ENCODE data around the gene ANAPC1. TPM values are rescaled to one million over a fixed set of nuclear protein-coding genes. Genes with fewer than 3 reads are reported as not detected.
A peak's percentile ranks its signal among the peaks of the same experiment; 100 is the strongest.
"Not testable (repeated sequence)": the region's sequence is repeated elsewhere in the genome, so short reads cannot be mapped to it uniquely, and the experiment has no call there.

The ANAPC1 gene, protein sequence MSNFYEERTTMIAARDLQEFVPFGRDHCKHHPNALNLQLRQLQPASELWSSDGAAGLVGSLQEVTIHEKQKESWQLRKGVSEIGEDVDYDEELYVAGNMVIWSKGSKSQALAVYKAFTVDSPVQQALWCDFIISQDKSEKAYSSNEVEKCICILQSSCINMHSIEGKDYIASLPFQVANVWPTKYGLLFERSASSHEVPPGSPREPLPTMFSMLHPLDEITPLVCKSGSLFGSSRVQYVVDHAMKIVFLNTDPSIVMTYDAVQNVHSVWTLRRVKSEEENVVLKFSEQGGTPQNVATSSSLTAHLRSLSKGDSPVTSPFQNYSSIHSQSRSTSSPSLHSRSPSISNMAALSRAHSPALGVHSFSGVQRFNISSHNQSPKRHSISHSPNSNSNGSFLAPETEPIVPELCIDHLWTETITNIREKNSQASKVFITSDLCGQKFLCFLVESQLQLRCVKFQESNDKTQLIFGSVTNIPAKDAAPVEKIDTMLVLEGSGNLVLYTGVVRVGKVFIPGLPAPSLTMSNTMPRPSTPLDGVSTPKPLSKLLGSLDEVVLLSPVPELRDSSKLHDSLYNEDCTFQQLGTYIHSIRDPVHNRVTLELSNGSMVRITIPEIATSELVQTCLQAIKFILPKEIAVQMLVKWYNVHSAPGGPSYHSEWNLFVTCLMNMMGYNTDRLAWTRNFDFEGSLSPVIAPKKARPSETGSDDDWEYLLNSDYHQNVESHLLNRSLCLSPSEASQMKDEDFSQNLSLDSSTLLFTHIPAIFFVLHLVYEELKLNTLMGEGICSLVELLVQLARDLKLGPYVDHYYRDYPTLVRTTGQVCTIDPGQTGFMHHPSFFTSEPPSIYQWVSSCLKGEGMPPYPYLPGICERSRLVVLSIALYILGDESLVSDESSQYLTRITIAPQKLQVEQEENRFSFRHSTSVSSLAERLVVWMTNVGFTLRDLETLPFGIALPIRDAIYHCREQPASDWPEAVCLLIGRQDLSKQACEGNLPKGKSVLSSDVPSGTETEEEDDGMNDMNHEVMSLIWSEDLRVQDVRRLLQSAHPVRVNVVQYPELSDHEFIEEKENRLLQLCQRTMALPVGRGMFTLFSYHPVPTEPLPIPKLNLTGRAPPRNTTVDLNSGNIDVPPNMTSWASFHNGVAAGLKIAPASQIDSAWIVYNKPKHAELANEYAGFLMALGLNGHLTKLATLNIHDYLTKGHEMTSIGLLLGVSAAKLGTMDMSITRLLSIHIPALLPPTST (N-terminal part only)
- total RNA-seq = 39.4 and 39.9 TPM in 2 replicates

DNA sequence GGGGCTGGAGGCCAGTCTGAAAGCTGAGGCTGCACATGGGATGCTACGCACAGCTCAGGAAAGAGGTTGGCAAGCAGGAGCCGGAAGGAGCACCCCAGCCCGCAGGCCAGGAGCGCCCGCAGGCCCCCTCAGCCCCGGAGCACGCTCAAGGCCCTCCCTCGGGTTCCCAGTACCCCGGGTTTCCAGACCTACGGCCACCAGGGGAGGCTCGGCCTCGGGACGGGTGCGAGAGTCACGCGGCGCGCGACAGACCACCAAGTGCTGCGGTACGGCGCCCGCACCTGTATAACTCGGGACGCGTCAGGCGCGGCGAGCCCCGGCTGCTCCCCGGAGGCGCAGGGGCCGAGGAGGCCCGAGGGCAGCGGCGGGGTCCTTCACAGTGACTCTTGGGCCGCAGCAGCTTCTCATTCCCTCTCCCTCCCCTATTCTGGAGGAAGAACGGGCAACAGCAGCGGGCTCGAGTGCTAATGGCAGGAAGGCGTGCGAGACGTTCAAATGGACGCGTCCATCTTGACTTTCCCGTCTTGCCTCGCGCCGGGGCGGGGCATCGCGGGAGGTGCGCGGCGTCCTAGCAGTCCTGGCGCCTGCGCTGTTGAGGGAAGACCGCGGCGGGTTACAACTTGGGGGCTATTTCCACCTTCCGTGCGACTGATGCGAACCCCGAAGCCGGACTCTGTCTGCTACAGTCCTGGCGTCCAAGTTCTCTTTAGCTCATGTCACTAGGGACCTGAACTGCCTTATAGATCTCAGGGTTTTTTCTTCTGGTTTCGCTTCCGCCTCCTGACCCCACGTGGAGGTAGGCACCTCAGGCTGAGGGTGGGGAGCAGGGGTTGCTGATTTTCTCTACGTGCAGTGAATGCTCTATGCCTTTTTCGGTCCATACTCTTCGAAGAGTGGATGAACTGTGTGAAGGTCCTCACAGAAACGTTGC, at the start of gene ANAPC1:
ANAPC1 (minus strand) TSS at position 533 of the 931 bp plus-strand sequence. CDS start 3,368 bp downstream, outside the sequence.
- DNase-seq (ENCODE audit: low read depth in 2 of 2) = peak; percentile 79 to 84

DNA sequence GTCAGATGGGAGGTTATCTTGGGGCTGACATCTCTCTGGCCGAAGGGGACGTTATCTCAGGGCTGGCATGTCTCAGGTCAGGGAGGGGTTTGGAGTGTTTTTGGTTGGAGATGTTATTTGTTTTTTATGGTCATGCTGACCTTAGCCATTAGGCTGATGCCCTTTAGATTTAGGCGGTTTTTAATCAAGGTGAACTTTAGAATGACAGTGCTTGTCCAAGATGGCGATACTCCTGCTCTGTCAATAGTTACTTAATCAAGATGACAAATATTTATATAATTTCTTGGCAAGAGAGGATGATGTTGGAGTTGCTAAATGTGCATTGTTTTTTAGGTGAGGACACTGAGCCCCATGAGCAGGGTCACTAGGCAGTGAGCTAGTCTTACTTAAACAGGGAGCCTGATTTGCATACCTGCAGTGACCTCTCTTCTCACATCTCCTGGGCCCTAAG, 48.9 kb upstream of the ANAPC1 start:
- no peak for DNase-seq (ENCODE audit: low read depth in 2 of 2)

DNA sequence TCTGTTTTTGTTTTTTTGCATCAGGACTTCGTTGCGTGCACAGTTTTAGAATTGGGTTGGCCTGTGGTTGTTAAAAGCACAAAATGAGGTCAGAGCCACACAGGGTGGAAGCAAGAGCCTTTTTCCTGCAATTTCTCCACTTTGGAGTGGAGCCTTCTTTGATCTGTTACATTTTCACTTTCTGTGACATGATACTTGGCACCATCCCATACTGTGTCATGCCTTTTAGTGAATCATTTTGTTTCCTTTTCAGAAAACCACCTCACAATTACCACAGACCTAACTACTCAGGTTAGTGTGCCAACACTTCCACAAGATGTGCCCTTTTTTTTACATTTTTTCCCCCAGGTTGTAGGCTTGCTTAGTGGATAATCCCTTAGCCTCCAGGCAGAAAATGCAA, 46.9 kb upstream of the ANAPC1 start:
- peak; percentile 57 to 84 for DNase-seq (ENCODE audit: low read depth in 2 of 2)

DNA sequence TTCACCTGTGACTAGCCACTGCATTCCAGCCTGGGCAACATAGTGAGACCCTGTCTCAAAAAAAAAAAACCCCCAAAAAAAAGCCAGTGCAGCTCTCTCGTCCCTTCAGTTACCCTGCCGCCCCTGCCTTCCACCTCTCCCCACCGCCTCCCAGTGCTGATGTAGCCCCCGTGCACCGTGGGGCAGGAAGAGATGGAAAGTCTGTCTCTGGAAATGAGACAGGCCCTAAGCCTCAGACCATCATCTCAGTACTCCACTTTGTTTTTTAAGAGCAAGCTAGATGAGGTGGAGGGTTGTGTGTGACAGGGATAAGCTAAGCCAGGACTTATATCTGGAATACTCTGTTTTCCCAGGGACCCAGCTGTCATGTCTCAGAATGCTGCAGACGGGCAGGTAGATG, 46.4 kb upstream of the ANAPC1 start:
- DNase-seq (ENCODE audit: low read depth in 2 of 2) = no peak

DNA sequence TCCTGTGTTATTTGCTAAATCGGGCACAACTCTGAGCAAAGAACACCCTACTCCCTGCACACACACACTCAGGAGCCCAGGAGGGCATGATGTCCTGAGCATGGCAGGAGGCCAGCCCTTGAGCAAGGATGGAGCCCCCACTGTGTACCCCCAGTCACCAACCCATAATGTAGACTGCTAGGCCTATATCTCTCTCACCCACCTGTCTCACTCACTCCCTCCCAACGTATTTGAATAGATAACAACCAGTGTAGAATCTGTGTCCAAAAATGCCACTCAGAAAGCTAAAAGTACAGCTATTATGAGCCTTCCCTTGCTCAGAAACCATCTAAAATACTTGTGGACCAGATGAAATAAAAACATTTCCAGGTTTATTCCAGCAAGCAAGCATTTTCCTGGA, 43.7 kb upstream of the ANAPC1 start:
- DNase-seq (ENCODE audit: low read depth in 2 of 2) = no peak

DNA sequence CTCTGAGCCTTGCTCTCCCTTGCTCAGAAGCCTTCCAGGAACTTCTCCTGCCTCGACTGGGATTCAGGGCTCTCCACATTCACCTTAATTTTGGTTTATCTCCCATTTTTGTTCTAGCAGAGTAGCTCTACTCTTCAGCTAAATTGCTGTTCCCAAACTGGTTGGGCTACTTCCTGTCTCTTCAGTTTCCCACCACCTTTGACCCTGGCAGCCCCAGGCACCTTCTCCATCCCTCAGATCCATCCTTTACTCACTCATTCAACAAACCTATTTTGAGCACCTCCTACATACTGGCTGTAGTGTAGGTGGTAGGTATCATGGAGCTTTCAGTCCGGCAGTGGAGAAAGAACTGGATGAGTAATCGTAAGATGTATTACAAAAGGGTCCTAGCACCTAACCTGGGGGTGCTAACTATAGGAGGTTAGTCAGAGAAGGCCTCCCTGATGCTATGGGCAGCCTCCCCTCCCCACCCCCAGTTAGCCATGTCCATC, 40.7 kb upstream of the ANAPC1 start:
- no peak for DNase-seq (ENCODE audit: low read depth in 2 of 2)

DNA sequence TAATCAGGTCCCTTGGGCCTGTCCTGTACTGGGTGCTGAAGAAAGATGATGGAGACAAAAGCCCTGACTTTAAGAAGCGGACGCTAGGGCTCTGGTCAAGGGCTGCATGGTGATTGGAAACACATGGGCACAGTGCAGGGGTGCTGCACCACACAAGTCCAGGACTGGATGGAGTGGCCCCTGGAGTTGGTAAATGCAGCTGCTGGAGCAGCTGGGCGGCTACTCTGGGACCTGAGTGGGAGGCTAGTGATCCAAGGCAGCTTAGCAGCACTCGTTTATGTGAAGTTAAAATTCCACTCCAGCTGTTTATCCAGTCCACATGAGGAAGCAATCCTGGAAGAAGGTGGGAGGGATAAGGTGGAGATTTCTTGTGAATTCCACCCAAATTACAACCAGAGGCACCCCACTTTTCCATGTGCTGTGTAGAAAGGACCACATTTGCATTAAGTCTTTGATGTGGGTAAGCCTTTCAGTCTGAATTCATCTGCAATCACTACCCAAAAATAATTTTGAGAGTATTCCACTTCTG, 39.3 kb upstream of the ANAPC1 start:
- DNase-seq (ENCODE audit: low read depth in 2 of 2) = no peak

DNA sequence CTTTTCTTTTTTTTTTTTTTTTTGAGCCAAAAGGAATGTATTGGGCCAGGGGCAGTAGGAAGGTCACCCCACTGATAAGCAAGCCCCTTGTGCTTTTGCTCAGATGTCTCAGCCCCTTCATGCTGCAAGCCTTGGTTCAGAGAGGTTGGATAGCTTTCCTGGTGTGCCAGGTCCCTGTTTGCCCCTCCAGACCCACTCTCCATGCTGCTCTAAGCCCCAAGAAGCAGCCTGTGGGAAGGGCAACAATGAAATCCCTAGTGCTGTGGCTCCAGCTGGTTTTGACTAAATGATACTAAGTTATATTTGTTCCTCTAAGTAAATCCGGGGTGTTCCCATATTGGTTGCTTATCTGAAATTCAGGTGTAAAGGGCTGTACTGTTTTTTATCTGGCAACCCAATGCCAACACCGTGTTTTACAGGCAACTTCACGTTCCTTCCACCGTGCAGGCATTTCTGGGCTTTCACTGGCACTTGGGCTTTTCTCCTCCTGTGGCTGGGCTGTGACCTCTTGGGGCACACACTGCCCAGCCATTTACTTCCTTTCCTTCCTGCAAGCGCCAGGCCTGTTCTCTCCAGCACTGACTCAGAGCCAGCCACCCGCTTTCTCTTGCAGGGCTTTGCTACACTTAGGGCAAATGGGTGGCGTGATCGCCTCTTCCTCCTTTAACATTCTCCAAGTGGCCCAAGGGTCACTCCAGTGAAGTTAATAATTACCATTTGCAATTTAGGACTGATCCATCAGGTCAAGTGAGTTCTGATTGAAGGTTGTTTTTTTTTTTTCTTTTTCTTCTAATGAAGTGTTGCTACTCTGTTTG, 36.0 kb upstream of the ANAPC1 start:
- peak; percentile 49 to 73 for DNase-seq (ENCODE audit: low read depth in 2 of 2)

DNA sequence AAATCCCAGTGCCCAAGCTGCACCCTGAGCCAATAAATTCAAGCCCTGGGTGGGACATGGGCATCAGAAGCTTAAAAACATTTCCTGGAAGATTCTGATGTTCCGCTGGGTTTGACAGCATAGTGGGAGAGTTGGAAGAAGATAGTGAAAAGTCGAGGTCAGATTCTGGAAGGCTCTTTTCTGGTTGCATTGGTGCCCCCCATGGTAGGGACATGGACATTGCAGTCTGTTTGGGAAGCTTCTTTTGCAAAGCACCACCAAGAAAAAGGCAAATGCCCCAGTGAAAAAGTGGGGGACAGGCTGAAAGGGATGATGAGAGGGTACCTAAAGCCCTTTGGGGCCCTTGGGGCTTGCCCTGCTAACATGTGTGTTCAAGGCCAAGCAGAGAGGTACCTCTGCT, 35.4 kb upstream of the ANAPC1 start:
- no peak for DNase-seq (ENCODE audit: low read depth in 2 of 2)

DNA sequence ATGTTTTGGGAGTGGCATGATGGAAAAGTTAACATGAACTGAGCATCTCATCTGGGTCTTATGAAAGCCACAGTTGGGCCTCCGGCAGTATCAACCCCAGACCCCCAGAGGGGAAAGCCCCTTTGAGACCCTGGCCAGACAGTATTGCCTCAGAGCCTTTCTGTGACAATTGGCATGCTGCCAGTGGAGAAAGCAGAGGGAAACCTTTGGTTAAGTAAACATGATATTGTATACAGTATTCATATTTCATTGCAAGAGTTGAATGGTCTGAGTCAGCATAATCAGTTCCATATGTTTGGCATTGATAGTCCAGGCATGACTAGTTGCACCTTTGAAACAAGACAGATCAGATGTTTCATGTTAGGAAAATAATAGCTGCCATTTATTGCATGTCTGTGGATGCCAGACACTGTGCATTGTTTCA, 34.4 kb upstream of the ANAPC1 start:
- DNase-seq (ENCODE audit: low read depth in 2 of 2) = no peak

DNA sequence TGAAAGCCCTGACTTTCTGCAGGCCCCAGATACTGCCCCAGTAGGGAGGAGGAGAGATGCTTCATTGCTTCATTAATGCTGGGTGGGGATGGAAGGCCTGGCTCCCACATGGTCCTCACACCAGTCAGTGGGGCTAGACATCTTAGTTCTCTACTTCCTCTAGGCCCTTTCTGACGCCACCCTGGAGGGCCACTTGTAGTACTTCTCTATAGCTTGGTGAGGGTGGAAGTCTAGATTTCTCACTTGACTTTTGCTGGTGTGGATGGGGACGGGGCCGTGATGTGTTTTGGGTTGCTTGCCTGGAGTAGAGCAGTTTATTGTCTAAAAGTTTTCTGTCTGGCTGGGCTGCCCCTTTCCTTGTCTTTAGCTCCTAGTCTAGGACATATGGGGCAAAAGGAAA, 33.1 kb upstream of the ANAPC1 start:
- no peak for DNase-seq (ENCODE audit: low read depth in 2 of 2)

DNA sequence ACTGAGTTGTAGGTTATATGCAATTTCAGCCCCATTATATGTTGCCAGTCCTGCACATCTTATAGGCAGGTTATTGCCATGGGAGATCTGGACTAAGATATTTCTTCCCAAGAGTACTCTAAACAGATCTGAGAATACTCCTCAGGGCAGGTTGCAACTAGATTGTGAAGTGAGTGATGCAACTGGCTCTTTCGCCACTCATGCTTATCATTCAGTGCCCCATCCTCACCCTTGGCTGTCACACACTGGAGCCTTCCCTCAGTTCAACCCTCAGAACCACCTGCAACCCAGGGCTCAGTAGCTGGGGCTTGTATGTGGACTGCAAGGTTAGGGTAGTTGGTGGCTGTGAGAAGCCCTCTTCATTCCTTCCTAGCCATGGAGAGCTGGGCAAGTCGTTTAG, 28.6 kb upstream of the ANAPC1 start:
- DNase-seq (ENCODE audit: low read depth in 2 of 2) = no peak

DNA sequence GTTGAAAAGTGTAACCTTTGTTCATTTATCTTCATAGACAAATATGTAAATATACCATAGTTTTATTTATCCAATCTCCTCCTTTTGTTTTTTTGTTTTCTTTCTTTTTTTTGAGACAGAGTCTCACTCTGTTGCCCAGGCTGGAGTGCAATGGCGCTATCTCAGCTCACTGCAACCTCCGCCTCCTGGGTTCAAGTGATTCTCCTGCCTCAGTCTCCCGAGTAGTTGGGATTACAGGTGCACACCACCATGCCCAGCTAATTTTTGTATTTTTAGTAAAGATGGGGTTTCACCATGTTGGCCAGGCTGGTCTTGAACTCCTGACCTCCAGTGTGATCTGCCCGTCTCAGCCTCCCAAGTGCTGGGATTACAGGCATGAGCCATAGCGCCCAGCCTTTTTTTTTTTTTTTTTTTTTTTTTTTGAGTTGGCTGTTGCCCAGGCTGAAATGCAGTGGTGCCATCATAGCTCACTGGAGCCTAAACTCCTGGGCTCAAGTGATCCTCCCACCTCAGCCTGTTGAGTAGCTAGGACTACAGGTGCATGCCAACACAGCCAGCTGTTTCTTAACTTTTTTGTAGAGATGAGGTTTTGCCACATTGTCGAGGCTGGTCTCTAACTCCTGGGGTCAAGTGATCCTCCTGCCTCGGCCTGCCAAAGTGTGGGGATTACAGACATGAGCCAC, 27.4 kb upstream of the ANAPC1 start:
- not testable (repeated sequence) for DNase-seq (ENCODE audit: low read depth in 2 of 2)

DNA sequence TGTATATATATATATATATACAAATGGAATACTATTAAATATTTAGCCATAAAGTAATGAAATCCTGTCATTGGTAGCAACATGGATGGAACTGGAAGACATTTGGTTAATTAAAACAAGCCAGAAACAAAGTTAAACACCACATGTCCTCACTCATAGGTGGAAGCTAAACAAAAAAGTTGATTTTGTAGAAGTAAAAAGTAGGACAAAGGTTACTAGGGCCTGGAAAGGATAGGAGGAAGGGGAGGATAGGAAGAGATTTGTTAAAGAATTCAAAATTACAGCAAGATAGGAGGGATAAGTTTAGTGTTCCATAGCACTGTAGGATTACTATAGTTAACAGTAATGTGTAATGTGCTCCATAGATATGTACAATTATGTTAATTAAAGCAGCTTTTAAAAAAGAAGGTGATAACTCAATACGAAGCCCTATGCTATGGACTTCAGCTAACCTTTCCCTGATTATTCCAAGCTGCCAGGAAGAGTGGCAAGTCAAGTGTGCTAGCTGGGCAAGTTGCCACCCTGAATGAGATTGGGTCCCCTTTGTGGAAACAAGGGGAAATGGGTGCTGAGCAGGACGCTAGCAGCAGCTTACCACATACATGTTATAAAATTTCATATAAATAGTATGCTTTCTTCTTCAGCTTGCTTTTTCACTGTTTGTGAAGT, 26.8 kb upstream of the ANAPC1 start:
- DNase-seq (ENCODE audit: low read depth in 2 of 2) = no peak

DNA sequence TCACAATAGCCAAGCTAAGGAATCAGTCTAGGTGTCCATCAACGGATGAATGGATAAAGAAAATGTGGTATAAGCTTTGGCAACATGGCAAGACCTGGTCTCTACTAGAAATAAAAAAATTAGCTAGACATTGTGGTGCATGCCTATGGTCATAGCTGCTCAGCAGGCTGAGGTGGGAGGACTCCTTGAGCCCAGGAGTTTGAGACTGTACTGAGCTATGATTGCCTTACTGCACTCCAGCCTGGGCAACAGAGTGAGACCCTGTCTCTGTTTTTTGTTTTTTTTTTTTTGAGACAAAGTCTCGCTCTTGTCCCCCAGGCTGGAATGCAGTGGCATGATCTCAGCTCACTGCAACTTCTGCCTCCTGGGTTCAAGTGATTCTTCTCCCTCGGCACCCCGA, 26.0 kb upstream of the ANAPC1 start:
- not testable (repeated sequence) for DNase-seq (ENCODE audit: low read depth in 2 of 2)

DNA sequence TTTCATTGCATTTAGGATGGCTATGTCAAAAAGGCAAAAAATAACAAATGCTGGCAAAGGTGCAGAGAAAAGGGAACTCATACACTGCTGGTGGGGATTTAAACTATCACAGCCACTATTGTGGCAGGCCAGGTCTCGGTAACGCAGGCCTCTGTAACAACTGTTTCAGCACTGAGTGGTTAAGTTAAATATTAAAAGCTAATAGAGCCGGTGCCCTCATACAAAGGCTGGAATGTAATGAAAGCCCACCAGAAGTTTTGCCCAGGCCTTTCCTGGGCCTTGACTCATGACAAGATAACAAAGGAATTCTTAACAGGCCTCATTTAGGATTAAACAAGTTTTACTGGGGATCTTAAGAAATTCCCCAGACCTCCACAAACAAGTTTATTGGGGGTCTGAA, 25.1 kb upstream of the ANAPC1 start:
- DNase-seq (ENCODE audit: low read depth in 2 of 2) = no peak

DNA sequence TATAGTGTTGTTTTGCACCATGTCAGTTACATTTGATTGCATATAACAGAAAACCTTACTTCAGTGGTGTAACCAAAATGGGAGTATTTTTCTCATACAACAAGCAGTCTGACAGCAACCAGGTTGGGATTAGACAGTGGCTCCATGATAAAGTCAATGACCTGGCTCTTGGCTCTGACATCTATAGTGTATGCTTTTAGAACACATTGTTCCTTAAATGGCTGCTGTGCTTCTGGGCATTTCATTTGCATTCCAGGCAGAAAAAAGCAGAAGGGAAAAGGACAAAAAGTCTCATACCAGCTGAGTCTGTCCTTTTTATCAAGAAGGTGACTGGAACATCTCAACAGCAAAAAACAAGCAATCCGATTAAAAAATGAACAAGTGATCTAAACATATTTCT, 24.6 kb upstream of the ANAPC1 start:
- no peak for DNase-seq (ENCODE audit: low read depth in 2 of 2)
